Vagina (tissue), 2 donors: ENCODE data around the gene MMD2. TPM values are rescaled to one million over a fixed set of nuclear protein-coding genes. Genes with fewer than 3 reads are reported as not detected.

Experiments
- DNase-seq, 2 donors: peaks; one replicate each; pipeline ENCODE4 v3.0.0-alpha.2; 2017; ENCODE audit errors: extremely low spot score in 2 of 2
- H3K27ac ChIP-seq: fragments of 200-600 bp; sonication (generic); one replicate; pipeline ENCODE4 v1.5.1; 2019
- H3K27me3 ChIP-seq: fragments of 200-600 bp; sonication (generic); one replicate; pipeline ENCODE4 v1.5.1; 2019
- H3K36me3 ChIP-seq, 2 donors: fragments of 200-600 bp; sonication (generic); one replicate each; pipeline ENCODE4 v1.5.1; 2017 to 2019
- H3K4me1 ChIP-seq: fragments of 200-600 bp; sonication (generic); one replicate; pipeline ENCODE4 v1.5.1; 2019
- H3K4me3 ChIP-seq, 2 donors: fragments of 200-600 bp; sonication (generic); 1 replicate in 1 of 2; 2 replicates in 1 of 2; pipeline ENCODE4 v1.5.1; 2016 to 2019
- H3K9me3 ChIP-seq: fragments of 200-600 bp; sonication (generic); one replicate; pipeline ENCODE4 v1.5.1; 2019
- POLR2A ChIP-seq, 2 donors: fragments of 450-650 bp; IDR thresholded peaks; one replicate each; pipeline ENCODE4 v1.6.1; 2017; ENCODE audit warnings: antibody characterized with exemption in 2 of 2, mild to moderate bottlenecking in 2 of 2, moderate library complexity in 2 of 2
- POLR2AphosphoS5 ChIP-seq, 2 donors: sonication (generic); formaldehyde crosslinking; IDR thresholded peaks; one replicate each; pipeline ENCODE4 v1.9.0; 2017; ENCODE audit warnings: antibody characterized with exemption in 2 of 2, mild to moderate bottlenecking in 2 of 2, low read depth in 1 of 2; ENCODE audit not compliant: insufficient read depth in 1 of 2
- intact Hi-C: fragments of 100-400 bp; cut with DNase I; formaldehyde crosslinking; loops from one replicate; pipeline ENCODE4 v1.15.1; 2023
- total RNA-seq: library from RNA; depleted of rRNA; stranded (reverse); fragments of >200 nt; gene quantifications from one replicate; pipeline ENCODE4 v1.2.3, GENCODE V29; 2016
- TF ChIP-seq, protein P1 (sequence below), 3 experiments: fragments of 450-650 bp in 2 of 3; fragments of 200-600 bp in 1 of 3; sonication (generic) in 1 of 3; IDR thresholded peaks; one replicate each; pipeline ENCODE4 v1.5.1; 2017 to 2019; ENCODE audit warnings: antibody characterized with exemption in 3 of 3, mild to moderate bottlenecking in 2 of 3, moderate library complexity in 2 of 3

The MMD2 gene
- total RNA-seq, 1 donor from 2014 or later = not detected

DNA sequence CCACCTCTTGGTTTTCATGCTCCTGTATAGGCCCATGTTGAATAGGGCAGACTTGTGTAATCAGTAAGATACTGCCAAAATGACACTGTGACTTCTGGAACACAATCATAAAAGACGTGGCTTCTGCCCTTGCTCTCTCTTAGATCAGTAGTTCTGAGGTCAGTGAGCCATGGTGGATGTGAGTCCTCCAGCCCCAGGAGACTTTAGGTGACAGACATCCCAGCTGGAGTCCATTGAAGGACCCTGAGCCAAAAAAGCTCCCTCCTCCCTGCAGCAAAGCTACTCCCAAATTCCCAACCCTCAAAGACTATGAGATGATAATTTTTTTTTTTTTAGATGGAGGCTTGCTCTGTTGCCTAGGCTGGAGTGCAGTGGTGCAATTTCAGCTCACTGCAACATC, 72.3 kb downstream of the MMD2 start:
- H3K27me3 ChIP-seq = no peaks in the 10 kb centered on the region
- DNase-seq = no peak
- no peak overlapping the region for H3K27ac ChIP-seq
- H3K4me1 ChIP-seq = peaks cover 7% of the 10 kb centered on the region
- TF ChIP-seq, protein P1, sequence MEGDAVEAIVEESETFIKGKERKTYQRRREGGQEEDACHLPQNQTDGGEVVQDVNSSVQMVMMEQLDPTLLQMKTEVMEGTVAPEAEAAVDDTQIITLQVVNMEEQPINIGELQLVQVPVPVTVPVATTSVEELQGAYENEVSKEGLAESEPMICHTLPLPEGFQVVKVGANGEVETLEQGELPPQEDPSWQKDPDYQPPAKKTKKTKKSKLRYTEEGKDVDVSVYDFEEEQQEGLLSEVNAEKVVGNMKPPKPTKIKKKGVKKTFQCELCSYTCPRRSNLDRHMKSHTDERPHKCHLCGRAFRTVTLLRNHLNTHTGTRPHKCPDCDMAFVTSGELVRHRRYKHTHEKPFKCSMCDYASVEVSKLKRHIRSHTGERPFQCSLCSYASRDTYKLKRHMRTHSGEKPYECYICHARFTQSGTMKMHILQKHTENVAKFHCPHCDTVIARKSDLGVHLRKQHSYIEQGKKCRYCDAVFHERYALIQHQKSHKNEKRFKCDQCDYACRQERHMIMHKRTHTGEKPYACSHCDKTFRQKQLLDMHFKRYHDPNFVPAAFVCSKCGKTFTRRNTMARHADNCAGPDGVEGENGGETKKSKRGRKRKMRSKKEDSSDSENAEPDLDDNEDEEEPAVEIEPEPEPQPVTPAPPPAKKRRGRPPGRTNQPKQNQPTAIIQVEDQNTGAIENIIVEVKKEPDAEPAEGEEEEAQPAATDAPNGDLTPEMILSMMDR (IDR thresholded peaks at IDR 0.05) = no peak
- TF ChIP-seq POLR2A (IDR thresholded peaks at IDR 0.05) (no peak), POLR2AphosphoS5 (IDR thresholded peaks at IDR 0.05; ENCODE audit: insufficient read depth in 1 of 2, low read depth in 1 of 2) (no peak)
- H3K9me3 ChIP-seq = no peaks in the 10 kb centered on the region
- H3K4me3 ChIP-seq = no peak overlapping the region
- intact Hi-C loops = loop anchor here (10.0 kb wide), 1 partner anchor 62 kb away; no protein-coding TSS in a partner anchor
- H3K36me3 ChIP-seq = no peaks in the 10 kb centered on the region

DNA sequence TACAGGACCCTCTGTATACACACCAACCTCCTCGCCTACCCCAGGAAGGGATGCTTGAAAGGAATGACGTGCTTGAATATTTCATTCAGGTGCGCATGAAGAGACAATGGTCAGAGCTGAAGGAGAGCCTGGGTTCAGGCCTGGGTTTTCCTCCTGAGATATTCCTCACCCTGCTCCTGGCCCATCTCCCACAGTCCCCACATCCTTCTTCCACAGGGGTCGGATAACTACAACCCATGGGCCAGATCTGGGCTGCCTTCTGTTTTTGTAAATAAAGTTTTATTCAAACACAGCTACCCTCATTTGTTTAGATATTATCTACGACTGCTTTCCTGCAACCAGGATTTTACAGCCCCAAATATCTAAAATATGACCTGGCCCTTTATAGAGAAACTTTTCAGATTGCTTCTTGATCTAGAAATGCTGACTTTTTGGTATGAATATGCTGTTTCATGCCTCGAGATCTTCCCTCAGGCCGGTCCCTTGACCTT, 73.6 kb downstream of the MMD2 start:
- no peak for DNase-seq
- no peaks in the 10 kb centered on the region for H3K9me3 ChIP-seq
- TF ChIP-seq, protein P1 (IDR thresholded peaks at IDR 0.05) = no peak
- TF ChIP-seq POLR2A (IDR thresholded peaks at IDR 0.05) = no peak
- no peak for TF ChIP-seq POLR2AphosphoS5 (IDR thresholded peaks at IDR 0.05; ENCODE audit: insufficient read depth in 1 of 2, low read depth in 1 of 2)
- no peaks in the 10 kb centered on the region for H3K27me3 ChIP-seq
- intact Hi-C loops = loop anchor here (10.0 kb wide), 1 partner anchor 61 kb away; no protein-coding TSS in a partner anchor
- peaks cover 7% of the 10 kb centered on the region for H3K4me1 ChIP-seq
- H3K36me3 ChIP-seq = no peaks in the 10 kb centered on the region
- no peak overlapping the region for H3K4me3 ChIP-seq
- H3K27ac ChIP-seq = no peak overlapping the region

DNA sequence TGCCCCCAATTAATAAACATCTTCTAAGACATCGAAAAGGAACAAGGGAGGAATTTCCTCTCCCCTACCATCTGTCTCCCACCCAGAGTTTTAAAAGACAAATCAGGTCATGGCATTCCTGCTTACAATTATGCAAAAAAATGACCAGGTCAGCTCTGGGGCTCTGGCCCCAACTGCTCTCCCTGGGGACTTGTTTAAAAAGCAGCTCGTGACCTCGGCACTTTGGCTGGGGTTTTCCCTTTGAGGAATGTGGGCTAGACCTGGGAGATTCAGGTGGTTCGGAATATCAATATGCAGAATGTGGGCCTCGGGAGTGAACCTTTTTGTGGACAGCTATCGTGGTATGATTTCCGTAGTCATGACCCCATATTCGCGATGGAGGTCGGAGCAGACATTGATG, 74.8 kb downstream of the MMD2 start:
- no peak overlapping the region for H3K27ac ChIP-seq
- DNase-seq = no peak
- H3K9me3 ChIP-seq = no peaks in the 10 kb centered on the region
- H3K27me3 ChIP-seq = no peaks in the 10 kb centered on the region
- TF ChIP-seq POLR2A (IDR thresholded peaks at IDR 0.05) (no peak), POLR2AphosphoS5 (IDR thresholded peaks at IDR 0.05; ENCODE audit: insufficient read depth in 1 of 2, low read depth in 1 of 2) (no peak)
- TF ChIP-seq, protein P1 (IDR thresholded peaks at IDR 0.05) = no peak
- H3K4me3 ChIP-seq = no peak overlapping the region
- H3K4me1 ChIP-seq = peaks cover 14% of the 10 kb centered on the region
- intact Hi-C loops = loop anchor here (10.0 kb wide), 1 partner anchor 59 kb away; no protein-coding TSS in a partner anchor
- H3K36me3 ChIP-seq = no peaks in the 10 kb centered on the region

DNA sequence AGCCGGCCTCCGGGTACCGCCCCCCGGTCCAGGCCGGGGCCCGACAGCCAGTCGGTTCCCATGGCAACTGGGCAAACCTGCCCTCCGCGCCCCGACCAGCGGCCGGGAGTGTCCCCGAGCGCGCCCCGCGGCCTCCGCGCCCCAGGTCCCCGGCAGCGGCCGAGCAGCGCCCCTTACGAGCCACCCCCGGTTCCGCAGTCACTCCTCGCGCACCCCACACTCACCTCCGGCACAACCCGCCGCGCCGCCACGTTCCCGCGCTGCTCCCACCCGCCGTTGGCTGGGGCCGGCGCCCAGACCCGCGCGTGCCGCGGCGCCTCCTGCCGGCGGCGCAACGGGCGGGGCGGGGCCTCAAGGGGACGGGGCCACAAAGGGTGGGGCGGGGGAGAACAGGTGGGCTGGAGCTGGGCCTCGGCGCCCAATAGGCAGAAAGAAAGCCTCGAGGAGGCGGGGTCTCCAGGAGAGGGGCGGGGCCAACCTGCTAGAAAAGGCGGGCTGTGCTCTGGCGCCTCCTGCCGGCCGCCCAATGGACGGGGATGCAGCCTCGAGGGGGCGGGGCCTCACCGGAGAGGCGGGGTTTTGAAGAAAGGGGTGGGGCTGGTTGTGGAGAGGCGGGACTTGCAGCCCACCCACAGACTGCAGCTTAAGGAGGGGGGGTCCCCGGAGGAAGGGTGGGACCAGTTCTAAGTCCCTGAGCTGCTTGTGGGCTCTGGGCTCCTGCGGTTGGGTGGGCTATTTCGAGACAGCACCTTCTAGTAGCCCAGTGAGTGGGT, 75.4 kb downstream of the MMD2 start, which contains the start of gene RADIL:
Gene RADIL (minus strand): TSS at position 345 of the 773 bp plus-strand sequence. CDS start 5,577 bp downstream, outside the sequence.
- Histone ChIP-seq H3K27ac (peak within 1 kb of the TSS; percentile 85), H3K4me1 (peaks cover 20% of the 10 kb centered on the region), H3K36me3 (no peaks in the 10 kb centered on the region), H3K4me3 (peak within 1 kb of the TSS; percentile 57 to 81), H3K27me3 (no peaks in the 10 kb centered on the region), H3K9me3 (no peaks in the 10 kb centered on the region)
- intact Hi-C loops = loop anchor here (2.0 to 10.0 kb wide), 2 partner anchors 59 to 85 kb away; no protein-coding TSS in a partner anchor
- peak in 1 of 2 donors; percentile 92 for DNase-seq
- TF ChIP-seq POLR2A (IDR thresholded peaks at IDR 0.05) (no peak), POLR2AphosphoS5 (IDR thresholded peaks at IDR 0.05; ENCODE audit: insufficient read depth in 1 of 2, low read depth in 1 of 2) (no peak)
- TF ChIP-seq, protein P1 (IDR thresholded peaks at IDR 0.05) = peak; percentile 23 to 82 (median 65)
